ENCODE measurements around the gene CEP112.
A peak's percentile ranks its signal among the peaks of the same experiment; 100 is the strongest.

The CEP112 gene

GRCh38 chr17:65886315-65887245 lies 305.4 kb downstream of the CEP112 start:
- ChIA-PET POLR2A (interaction anchor here (1.1 kb wide), 1 partner anchor 329 kb away, joined by 4 read pairs; no protein-coding TSS in a partner anchor), CTCF (interaction anchor here (0.6 to 1.5 kb wide), 4 partner anchors 538 to 655 kb away, joined by 3 to 4 read pairs (median 3); no protein-coding TSS in a partner anchor)
- no peak for TF ChIP-seq CTCF (IDR thresholded peaks at IDR 0.05; ENCODE audit: insufficient read depth, low read length, missing control alignments)
- no peak overlapping the region for H3K4me3 ChIP-seq (ENCODE audit: low read depth, low read length)
- DNase-seq (ENCODE audit: low read depth, low spot score): peak; percentile 4

- no peak for DNase-seq (ENCODE audit: low read depth, low spot score)
- no peak overlapping the region; the same call in 1 of the 2 replicates for H3K4me3 ChIP-seq (ENCODE audit: low read depth, low read length)
- no peak for TF ChIP-seq CTCF (IDR thresholded peaks at IDR 0.05; ENCODE audit: insufficient read depth, low read length, missing control alignments)
- ChIA-PET CTCF (interaction anchor here (1.0 to 1.5 kb wide), 3 partner anchors 592 to 654 kb away, joined by 3 to 4 read pairs (median 3); no protein-coding TSS in a partner anchor), POLR2A (interaction anchor here (0.6 to 1.1 kb wide), 2 partner anchors 329 to 350 kb away, joined by 3 to 4 read pairs; no protein-coding TSS in a partner anchor)
These were observed 306.2 kb downstream of the CEP112 start for GRCh38 chr17:65885541-65886312.

GRCh38 chr17:65876985-65877384 lies 314.9 kb downstream of the CEP112 start:
- no peak overlapping the region for H3K4me3 ChIP-seq (ENCODE audit: low read depth, low read length)
- ChIA-PET POLR2A (no interaction called here), CTCF (interaction anchor here (0.8 kb wide), 1 partner anchor 83 kb away, joined by 3 read pairs; no protein-coding TSS in a partner anchor)
- no peak for DNase-seq (ENCODE audit: low read depth, low spot score)
- no peak for TF ChIP-seq CTCF (IDR thresholded peaks at IDR 0.05; ENCODE audit: insufficient read depth, low read length, missing control alignments)

GRCh38 chr17:65868881-65869280 lies 323.1 kb downstream of the CEP112 start:
- ChIA-PET CTCF (no interaction called here), POLR2A (no interaction called here)
- H3K4me3 ChIP-seq (ENCODE audit: low read depth, low read length): no peak overlapping the region
- no peak for DNase-seq (ENCODE audit: low read depth, low spot score)
- no peak for TF ChIP-seq CTCF (IDR thresholded peaks at IDR 0.05; ENCODE audit: insufficient read depth, low read length, missing control alignments)

- no peak overlapping the region for H3K4me3 ChIP-seq (ENCODE audit: low read depth, low read length)
- ChIA-PET POLR2A (no interaction called here), CTCF (interaction anchor here (2.0 kb wide), 1 partner anchor 59 kb away, joined by 4 read pairs; no protein-coding TSS in a partner anchor)
- TF ChIP-seq CTCF (IDR thresholded peaks at IDR 0.05; ENCODE audit: insufficient read depth, low read length, missing control alignments): no peak
- no peak for DNase-seq (ENCODE audit: low read depth, low spot score)
These were observed 324.9 kb downstream of the CEP112 start for GRCh38 chr17:65867014-65867413.
